B cell (primary cell): ENCODE data around the gene CNTNAP2. TPM values are rescaled to one million over a fixed set of nuclear protein-coding genes. Genes with fewer than 3 reads are reported as not detected.

Experiments used
- ATAC-seq: fragments of 200-7000 bp; cut with Tn5 transposase; one replicate; pipeline ENCODE4 v1.10.0; 2021; ENCODE audit warnings: low read depth, mild to moderate bottlenecking, moderate number of reproducible peaks, moderate library complexity
- CTCF ChIA-PET: fragments of 350-600 bp; sonication (Branson Sonifier 250); formaldehyde crosslinking; loops from one replicate; lab custom pipeline; 2021; ENCODE audit warnings: antibody characterized with exemption, inconsistent platforms; lab: Charles Lee
- POLR2A ChIA-PET: fragments of 350-600 bp; sonication (Branson Sonifier 250); formaldehyde crosslinking; loops from one replicate; lab custom pipeline; 2021; ENCODE audit warnings: antibody characterized with exemption; lab: Charles Lee
- DNase-seq: peaks from one replicate; pipeline ENCODE4 v3.0.0; 2013
- H2AFZ ChIP-seq: 2 replicates; pipeline ENCODE4 v1.6.1; 2012; ENCODE audit warnings: mild to moderate bottlenecking, low read depth, low read length; ENCODE audit not compliant: insufficient read depth, poor library complexity, severe bottlenecking
- H3K27ac ChIP-seq, 2 donors: 1 replicate in 1 of 2; 2 replicates in 1 of 2; pipeline ENCODE4 v1.5.1; 2012 to 2013; ENCODE audit warnings: low read length in 2 of 2, mild to moderate bottlenecking in 2 of 2, moderate library complexity in 1 of 2
- H3K27me3 ChIP-seq, 4 experiments: fragments of 200-600 bp in 1 of 4; sonication (generic) in 1 of 4; replicated peaks in 1 of 4; 1 replicate in 2 of 4; 2 replicates in 2 of 4; pipeline versions ENCODE4 v1.6.1 to v1.7.0; 2013 to 2016; ENCODE audit warnings: low read length in 3 of 4, mild to moderate bottlenecking in 2 of 4, mixed read lengths in 1 of 4, moderate library complexity in 1 of 4; ENCODE audit not compliant: insufficient read depth in 4 of 4, control insufficient read depth in 3 of 4; ENCODE audit errors: control extremely low read depth in 1 of 4
- H3K36me3 ChIP-seq, 2 experiments: replicated peaks in 1 of 2; 1 replicate in 1 of 2; 2 replicates in 1 of 2; pipeline versions ENCODE4 v1.6.1 to v1.7.1; 2013; ENCODE audit warnings: low read length in 1 of 2; ENCODE audit not compliant: insufficient read depth in 2 of 2, control insufficient read depth in 1 of 2; ENCODE audit errors: control extremely low read depth in 1 of 2, extremely low read depth in 1 of 2
- H3K4me1 ChIP-seq, 2 donors: fragments of 200-600 bp in 1 of 2; sonication (generic) in 1 of 2; 1 replicate in 1 of 2; 2 replicates in 1 of 2; pipeline versions ENCODE4 v1.5.1 to v1.6.1; 2013 to 2017; ENCODE audit warnings: low read length in 2 of 2; ENCODE audit not compliant: control insufficient read depth in 2 of 2, insufficient read depth in 2 of 2
- H3K4me2 ChIP-seq: replicated peaks from 2 replicates; pipeline ENCODE3; 2012; ENCODE audit warnings: mild to moderate bottlenecking, low read depth, low read length; ENCODE audit not compliant: poor library complexity, severe bottlenecking
- H3K4me3 ChIP-seq, 5 experiments: fragments of 200-600 bp in 1 of 5; sonication (generic) in 1 of 5; 1 replicate in 3 of 5; 2 replicates in 2 of 5; pipeline versions ENCODE4 v1.5.1 to v1.7.0; 2011 to 2016; ENCODE audit warnings: low read length in 4 of 5, mild to moderate bottlenecking in 4 of 5, low read depth in 2 of 5, control low read depth in 1 of 5, moderate library complexity in 1 of 5; ENCODE audit not compliant: insufficient read depth in 1 of 5; ENCODE audit errors: control extremely low read depth in 1 of 5, extremely low read depth in 1 of 5
- H3K79me2 ChIP-seq: fragments of 200-600 bp; sonication (generic); one replicate; pipeline ENCODE4 v1.6.0; 2016; ENCODE audit warnings: low read length; ENCODE audit not compliant: control insufficient read depth, insufficient read depth
- H3K9ac ChIP-seq: fragments of 200-600 bp; sonication (generic); 2 replicates; pipeline ENCODE4 v1.6.1; 2017; ENCODE audit warnings: mild to moderate bottlenecking, low read length, moderate library complexity
- H3K9me3 ChIP-seq, 3 donors: one replicate each; pipeline versions ENCODE4 v1.6.1 to v1.7.1; 2013; ENCODE audit warnings: low read length in 2 of 3; ENCODE audit not compliant: control insufficient read depth in 2 of 3, insufficient read depth in 1 of 3; ENCODE audit errors: control extremely low read depth in 1 of 3
- H4K20me1 ChIP-seq: 2 replicates; pipeline ENCODE4 v1.6.0; 2012; ENCODE audit warnings: mild to moderate bottlenecking, low read length; ENCODE audit not compliant: insufficient read depth, control insufficient read depth, poor library complexity, severe bottlenecking
- H3K27ac Mint-ChIP-seq: one replicate; pipeline ENCODE4 v1.8.0; 2021; ENCODE audit warnings: mixed read lengths
- H3K27me3 Mint-ChIP-seq: one replicate; pipeline ENCODE4 v1.8.0; 2021; ENCODE audit warnings: mixed read lengths
- H3K4me1 Mint-ChIP-seq: one replicate; pipeline ENCODE4 v1.8.0; 2021; ENCODE audit warnings: mixed read lengths
- H3K4me3 Mint-ChIP-seq: one replicate; pipeline ENCODE4 v1.8.0; 2021; ENCODE audit warnings: mixed read lengths
- H3K9me3 Mint-ChIP-seq: one replicate; pipeline ENCODE4 v1.8.0; 2022; ENCODE audit warnings: mixed read lengths; ENCODE audit not compliant: insufficient read depth
- CTCF ChIP-seq: fragments of 200-600 bp; IDR thresholded peaks from one replicate; pipeline ENCODE4 v1.8.0; 2022; ENCODE audit warnings: antibody characterized with exemption, mild to moderate bottlenecking
- EZH2 ChIP-seq: IDR thresholded peaks from 2 replicates; pipeline ENCODE4 v1.6.1; 2012; ENCODE audit warnings: borderline replicate concordance, low read depth, mild to moderate bottlenecking, moderate library complexity, low read length; ENCODE audit not compliant: insufficient read depth, poor library complexity, severe bottlenecking
- WGBS: methylation state at CpG from one replicate; pipeline ENCODE4 v1.1.5; 2013; ENCODE audit warnings: missing lambda C conversion rate; ENCODE audit not compliant: insufficient coverage; 5-methylcytosine and 5-hydroxymethylcytosine counted together
- intact Hi-C: fragments of 100-400 bp; cut with micrococcal nuclease; formaldehyde crosslinking; loops from one replicate; pipeline ENCODE4 v1.10.0; 2022
- polyA plus RNA-seq: library from polyadenylated mRNA; depleted of rRNA; stranded (reverse); fragments of >200 nt; gene quantifications from 2 replicates; pipeline ENCODE4 v1.2.3, GENCODE V29; 2012
- total RNA-seq, 2 donors: library from RNA; stranded (reverse); fragments of 120-200 nt in 1 of 2; gene quantifications; 1 replicate in 1 of 2; 2 replicates in 1 of 2; pipeline versions ENCODE4 v1.2.3 to v1.2.4, GENCODE V29; 2013 to 2022

Gene CNTNAP2
- total and polyA plus RNA-seq, 2 donors (not counting 1 experiment from before 2014, with no cell fraction given): 7.4 to 16.6 TPM

- Histone ChIP-seq H3K27me3 (no peaks in the 10 kb centered on the region), H3K36me3 (no peaks in the 10 kb centered on the region), H3K4me2 (no peak overlapping the region), H4K20me1 (no peaks in the 10 kb centered on the region), H3K4me1 (no peaks in the 10 kb centered on the region), H3K9ac (no peak overlapping the region), H2AFZ (no peak overlapping the region), H3K79me2 (no peaks in the 10 kb centered on the region), H3K9me3 (no peaks in the 10 kb centered on the region), H3K27ac (no peak overlapping the region), H3K4me3 (no peak overlapping the region)
- intact Hi-C loops: no loop called here
- POLR2A ChIA-PET: no interaction called here
- no peak overlapping the region for H3K27ac Mint-ChIP-seq
- DNase-seq (no peak), ATAC-seq (no peak)
- no peaks in the 10 kb centered on the region for H3K9me3 Mint-ChIP-seq
- H3K4me1 Mint-ChIP-seq: no peaks in the 10 kb centered on the region
- CTCF ChIA-PET: no interaction called here
- TF ChIP-seq CTCF: no peak
- TF ChIP-seq EZH2: no peak
- H3K27me3 Mint-ChIP-seq: no peaks in the 10 kb centered on the region
- WGBS: 29% methylated on average over 1 of the region's 1 CpG
- H3K4me3 Mint-ChIP-seq: no peak overlapping the region
Measured at GRCh38 chr7:147497246-147497645, 1380.6 kb downstream of the CNTNAP2 start.

- Histone ChIP-seq H3K27ac (no peak overlapping the region), H3K36me3 (no peaks in the 10 kb centered on the region), H4K20me1 (no peaks in the 10 kb centered on the region), H3K9me3 (no peaks in the 10 kb centered on the region), H3K79me2 (no peaks in the 10 kb centered on the region), H3K27me3 (no peaks in the 10 kb centered on the region), H3K4me2 (no peak overlapping the region), H3K4me1 (no peaks in the 10 kb centered on the region), H2AFZ (no peak overlapping the region), H3K9ac (no peak overlapping the region), H3K4me3 (no peak overlapping the region)
- DNase-seq (no peak), ATAC-seq (no peak)
- Mint-ChIP-seq H3K27me3 (no peaks in the 10 kb centered on the region), H3K27ac (no peak overlapping the region), H3K4me3 (no peak overlapping the region), H3K4me1 (no peaks in the 10 kb centered on the region), H3K9me3 (no peaks in the 10 kb centered on the region)
- no CpG with 5 or more reads among the region's 2 CpGs for whole genome bisulfite sequencing
- intact Hi-C loops: no loop called here
- TF ChIP-seq EZH2 (no peak), CTCF (no peak)
- POLR2A ChIA-PET: no interaction called here
- CTCF ChIA-PET: no interaction called here
Measured at GRCh38 chr7:147498081-147498480, 1381.5 kb downstream of the CNTNAP2 start.
